ENCODE measurements around the gene TLCD3A. TPM values are rescaled to one million over a fixed set of nuclear protein-coding genes. Genes with fewer than 3 reads are reported as not detected.
"Not testable (repeated sequence)": the region's sequence is repeated elsewhere in the genome, so short reads cannot be mapped to it uniquely, and the experiment has no call there.

Gene TLCD3A
- total RNA-seq, 1 experiment from 2014 or later: 10.9 TPM

GRCh38 chr17:790874-791247 is 58.5 kb downstream of the TLCD3A start:
- not testable (repeated sequence) for H3K4me1 ChIP-seq (replicated peaks); H3K9me3 ChIP-seq (replicated peaks); H3K4me3 ChIP-seq; H3K27me3 ChIP-seq (replicated peaks); DNase-seq (ENCODE audit: low read depth in 1 of 2, low spot score in 2 of 2); H3K27ac ChIP-seq
- peaks cover 40% of the 10 kb centered on the region for H3K36me3 ChIP-seq

DNA sequence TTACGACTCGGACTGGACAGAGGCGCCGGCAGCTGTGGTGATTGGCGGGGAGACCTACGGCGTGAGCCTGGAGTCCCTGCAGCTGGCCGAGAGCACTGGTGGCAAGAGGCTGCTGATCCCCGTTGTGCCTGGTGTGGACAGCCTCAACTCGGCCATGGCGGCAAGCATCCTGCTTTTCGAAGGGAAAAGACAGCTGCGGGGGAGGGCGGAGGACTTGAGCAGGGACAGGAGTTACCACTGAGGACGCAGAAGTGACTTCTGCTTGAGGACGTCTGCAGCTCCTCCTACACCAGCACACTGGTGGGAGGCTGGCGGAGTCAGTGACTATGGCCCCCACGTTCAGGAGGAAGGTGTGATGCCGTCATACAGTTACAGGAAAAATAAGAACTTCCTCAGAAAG is 59.4 kb downstream of the TLCD3A start:
- no peak overlapping the region for H3K27ac ChIP-seq
- no peak overlapping the region for H3K4me3 ChIP-seq
- H3K27me3 ChIP-seq (replicated peaks): no peaks in the 10 kb centered on the region
- peaks cover 9% of the 10 kb centered on the region for H3K4me1 ChIP-seq (replicated peaks)
- no peaks in the 10 kb centered on the region for H3K9me3 ChIP-seq (replicated peaks)
- peaks cover 43% of the 10 kb centered on the region for H3K36me3 ChIP-seq
- DNase-seq (ENCODE audit: low read depth in 1 of 2, low spot score in 2 of 2): no peak

DNA sequence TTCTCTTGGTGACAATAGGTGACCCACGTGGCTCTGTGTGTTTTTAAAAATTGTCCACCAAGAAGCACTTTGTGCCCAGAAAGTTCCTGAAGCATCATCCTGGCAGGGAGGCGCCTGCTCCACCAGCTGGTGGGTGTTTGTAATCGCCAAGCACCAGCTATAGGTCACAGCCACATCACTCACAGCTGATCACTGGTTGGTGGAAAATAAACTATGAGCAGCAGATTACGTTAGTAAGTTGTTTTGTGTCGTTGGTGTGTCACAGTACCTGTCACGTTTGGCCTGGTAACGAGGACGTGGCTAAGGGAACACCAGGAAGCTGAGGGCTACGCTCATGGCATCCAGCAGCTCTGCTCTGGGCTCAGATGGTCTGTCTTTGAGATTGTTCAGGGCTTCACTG is 59.9 kb downstream of the TLCD3A start:
- DNase-seq (ENCODE audit: low read depth in 1 of 2, low spot score in 2 of 2): no peak
- Histone ChIP-seq H3K27me3 (replicated peaks) (no peaks in the 10 kb centered on the region), H3K36me3 (peaks cover 43% of the 10 kb centered on the region), H3K9me3 (replicated peaks) (no peaks in the 10 kb centered on the region), H3K27ac (no peak overlapping the region), H3K4me3 (no peak overlapping the region), H3K4me1 (replicated peaks) (peaks cover 9% of the 10 kb centered on the region)

Other genes with a start within 250 kb of the TLCD3A start
- gene VPS53, start 17.8 kb upstream of the TLCD3A start, total RNA-seq (2014; rRNA removed; shearing (Covaris generic)): 7.0 and 12.9 TPM in 2 replicates
- 2.4 and 8.8 TPM in 2 replicates for gene GEMIN4, start 19.7 kb downstream of the TLCD3A start, total RNA-seq (2014; rRNA removed; shearing (Covaris generic))
- gene GLOD4, start 49.7 kb downstream of the TLCD3A start, total RNA-seq (2014; rRNA removed; shearing (Covaris generic)): 64.7 and 77.1 TPM in 2 replicates
- 21.3 and 40.2 TPM in 2 replicates for gene MRM3, start 49.8 kb downstream of the TLCD3A start, total RNA-seq (2014; rRNA removed; shearing (Covaris generic))
- 48.4 and 56.6 TPM in 2 replicates for gene NXN, start 247.2 kb downstream of the TLCD3A start, total RNA-seq (2014; rRNA removed; shearing (Covaris generic))

Data from SJSA1 (cell line).